GM18498 (cell line): Measurements from ENCODE around the gene ENGASE.

Experiments used
- ATAC-seq: cut with Tn5 transposase; IDR thresholded peaks from one replicate; pipeline ENCODE4 v1.9.1; 2021; ENCODE audit warnings: mild to moderate bottlenecking, moderate library complexity; ENCODE audit not compliant: unreplicated experiment

Gene ENGASE

DNA sequence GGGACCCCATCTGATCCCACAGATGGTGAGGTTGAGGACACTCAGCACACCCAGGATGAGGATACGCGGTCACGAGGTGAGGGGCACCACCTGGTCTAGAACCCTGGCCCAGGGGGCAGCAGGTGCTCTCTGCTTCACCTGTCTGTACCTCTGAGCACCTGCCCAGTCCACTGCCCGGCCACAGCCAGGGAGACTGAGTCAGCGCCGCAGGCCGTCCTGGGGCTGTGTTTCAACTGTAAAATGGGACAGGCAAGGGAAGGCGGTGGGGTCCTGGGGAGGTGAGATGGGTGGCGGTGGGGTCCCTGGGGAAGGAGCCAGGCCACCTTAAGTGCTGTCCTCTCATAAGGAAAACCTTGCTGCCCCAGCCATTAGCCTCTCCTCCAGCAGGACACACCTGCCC, 60.4 kb downstream of the ENGASE start:
- ATAC-seq, result no peak

GRCh38 chr17:79135628-79136405, 61.2 kb downstream of the ENGASE start:
- no peak for ATAC-seq
